HFF-Myc (cell line): ENCODE results near the gene LAMC1.

ENCODE experiments used
- DNase-seq: peaks from one replicate; pipeline ENCODE4 v3.0.0-alpha.2; 2011; ENCODE audit warnings: low read depth; ENCODE audit errors: extremely low read depth
- H3K4me3 ChIP-seq: replicated peaks from 2 replicates; pipeline ENCODE4 v1.5.1; 2011; ENCODE audit warnings: low read depth, mild to moderate bottlenecking, control low read depth, low read length
- CTCF ChIP-seq: IDR thresholded peaks from 2 replicates; pipeline ENCODE4 v1.5.1; 2012; ENCODE audit warnings: mild to moderate bottlenecking, low read depth, low read length, control low read depth; ENCODE audit errors: missing control alignments

LAMC1 gene

GRCh38 chr1:183106166-183106565 is 82.9 kb downstream of the LAMC1 start:
- H3K4me3 ChIP-seq, result no peak overlapping the region
- TF ChIP-seq CTCF, result no peak
- DNase-seq, result no peak

- no peak for TF ChIP-seq CTCF
- no peak for DNase-seq
- H3K4me3 ChIP-seq, result no peak overlapping the region
Observed at GRCh38 chr1:183106746-183107145, 83.5 kb downstream of the LAMC1 start.

- H3K4me3 ChIP-seq, result no peak overlapping the region
- no peak for TF ChIP-seq CTCF
- no peak for DNase-seq
Observed at GRCh38 chr1:183110326-183110880, 87.2 kb downstream of the LAMC1 start.

GRCh38 chr1:183114441-183114840 is 91.2 kb downstream of the LAMC1 start:
- no peak overlapping the region for H3K4me3 ChIP-seq
- TF ChIP-seq CTCF, result no peak
- DNase-seq, result no peak

GRCh38 chr1:183116416-183116815 is 93.2 kb downstream of the LAMC1 start:
- no peak overlapping the region for H3K4me3 ChIP-seq
- no peak for TF ChIP-seq CTCF
- no peak for DNase-seq

- no peak overlapping the region for H3K4me3 ChIP-seq
- TF ChIP-seq CTCF, result no peak
- DNase-seq, result no peak
Observed at GRCh38 chr1:183121609-183122008, 98.4 kb downstream of the LAMC1 start.

- DNase-seq, result no peak
- no peak overlapping the region for H3K4me3 ChIP-seq
- no peak for TF ChIP-seq CTCF
Observed at GRCh38 chr1:183124259-183124658, 101.0 kb downstream of the LAMC1 start.
